Suppressor macrophage (primary cell): ENCODE results near the gene JPH3.
A peak's percentile ranks its signal among the peaks of the same experiment; 100 is the strongest.
"Not testable (repeated sequence)": the region's sequence is repeated elsewhere in the genome, so short reads cannot be mapped to it uniquely, and the experiment has no call there.

Experiments
- DNase-seq, 4 experiments: peaks; one replicate each; pipeline ENCODE4 v3.0.0-alpha.2; 2020 to 2022

Gene JPH3

GRCh38 chr16:87698676-87699199 is 96.4 kb downstream of the JPH3 start:
- DNase-seq, result no peak

GRCh38 chr16:87700406-87701077 is 98.2 kb downstream of the JPH3 start:
- DNase-seq, result no peak

GRCh38 chr16:87701078-87701460 is 98.8 kb downstream of the JPH3 start:
- DNase-seq, result no peak

GRCh38 chr16:87701505-87701921 is 99.2 kb downstream of the JPH3 start:
- no peak for DNase-seq

DNA sequence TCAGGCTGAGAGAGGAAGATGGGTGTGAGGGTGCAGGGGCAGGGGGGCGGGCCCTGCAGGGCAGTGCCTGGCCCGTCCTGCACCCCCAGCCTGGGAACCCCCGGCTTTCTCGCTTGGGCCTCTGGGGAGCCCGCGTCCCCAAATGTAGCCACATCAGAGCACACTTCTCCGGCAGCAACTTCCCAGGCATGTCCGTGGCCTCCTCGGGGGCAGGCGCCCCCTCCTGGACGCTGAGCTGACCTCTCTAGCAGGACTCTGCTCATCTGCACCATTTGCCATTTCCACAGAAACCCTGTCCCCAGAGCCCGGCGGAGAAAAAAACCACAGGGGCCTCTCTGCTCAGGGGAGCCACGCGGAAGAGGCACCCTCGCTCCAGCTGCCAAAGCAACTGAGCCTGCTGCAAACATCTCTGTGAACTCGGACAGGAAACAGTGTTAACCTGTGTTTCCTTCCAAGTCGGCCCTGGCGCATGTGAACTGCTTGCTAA is 100.1 kb downstream of the JPH3 start:
- peak; percentile 24 to 74 (median 52) for DNase-seq

DNA sequence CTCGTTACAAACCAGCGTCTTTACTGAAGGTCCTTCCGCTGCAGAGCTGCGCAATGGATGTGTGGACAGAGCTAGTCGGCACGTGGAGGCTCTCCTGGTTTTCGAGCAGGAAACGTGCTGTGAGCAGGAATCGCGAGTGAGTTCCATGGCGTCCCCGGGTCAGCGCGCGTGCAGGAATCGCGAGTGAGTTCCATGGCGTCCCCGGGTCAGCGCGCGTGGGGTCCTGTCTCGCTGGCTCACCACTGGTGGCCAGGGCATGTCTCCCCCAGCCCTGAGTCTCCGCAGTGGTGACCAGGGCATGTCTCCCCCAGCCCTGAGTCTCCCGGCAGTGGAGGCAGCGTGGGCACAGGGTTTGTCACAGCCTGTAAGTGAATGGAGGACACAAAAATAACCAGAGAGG is 100.8 kb downstream of the JPH3 start:
- no peak for DNase-seq

- no peak for DNase-seq
These were observed 101.6 kb downstream of the JPH3 start for GRCh38 chr16:87703835-87704375.

DNA sequence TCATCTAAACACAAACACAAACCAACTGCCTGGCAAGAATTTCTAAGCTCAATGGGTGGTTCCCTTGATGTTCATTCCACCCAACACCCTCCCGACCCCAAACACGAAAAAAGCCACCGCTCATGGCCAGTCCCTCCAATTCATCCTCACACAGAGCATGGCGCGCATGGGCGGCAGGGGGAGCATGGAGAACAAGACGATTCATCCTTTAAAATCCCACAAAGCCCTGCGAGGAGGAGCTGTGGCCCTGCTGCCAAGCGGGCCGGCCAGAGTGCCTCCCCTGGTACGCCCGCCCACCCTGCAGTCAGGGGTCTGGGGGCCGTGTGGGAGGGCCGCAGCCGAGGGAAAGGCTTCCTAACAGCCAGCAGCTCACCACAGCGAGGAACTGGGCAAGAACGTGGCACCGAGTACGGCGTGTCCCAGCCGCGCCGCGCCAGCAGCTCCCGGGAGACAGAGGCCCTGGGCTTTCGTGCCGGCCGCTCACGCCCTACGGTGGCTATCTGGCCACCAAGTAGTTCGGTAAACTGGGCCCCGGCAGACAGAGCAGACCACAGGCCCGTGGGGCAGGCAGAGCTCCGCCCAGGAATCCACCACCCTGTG is 102.5 kb downstream of the JPH3 start:
- no peak for DNase-seq

DNA sequence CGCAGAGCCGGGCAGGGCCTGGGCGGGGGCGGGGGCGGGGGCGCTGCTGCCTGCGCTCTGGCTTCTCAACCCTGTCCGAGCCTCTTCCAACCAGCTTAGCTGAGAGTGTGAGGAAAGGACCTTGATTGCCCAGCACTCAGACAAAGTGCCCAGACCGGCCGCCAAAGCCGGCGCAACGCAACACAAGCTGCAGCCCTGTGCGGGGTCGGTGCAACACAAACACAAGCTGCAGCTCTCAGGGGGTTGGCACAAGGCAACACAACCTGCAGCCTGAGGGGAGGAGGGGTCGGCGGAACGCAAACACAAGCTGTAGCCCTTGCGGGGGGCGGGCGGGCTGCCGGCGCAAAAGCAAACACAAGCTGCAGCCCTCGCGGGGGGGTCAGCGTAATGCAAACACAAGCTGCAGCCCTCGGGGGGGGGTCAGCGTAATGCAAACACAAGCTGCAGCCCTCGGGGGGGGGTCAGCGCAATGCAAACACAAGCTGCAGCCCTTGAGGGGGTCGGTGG is 103.5 kb downstream of the JPH3 start:
- no peak for DNase-seq

- no peak for DNase-seq
These were observed 104.1 kb downstream of the JPH3 start for GRCh38 chr16:87706278-87707000.

- DNase-seq, result no peak
These were observed 104.8 kb downstream of the JPH3 start for GRCh38 chr16:87707097-87707496.

GRCh38 chr16:87707714-87708580 is 105.6 kb downstream of the JPH3 start:
- DNase-seq, result no peak

- no peak for DNase-seq
These were observed 106.8 kb downstream of the JPH3 start for GRCh38 chr16:87708881-87709638.

DNA sequence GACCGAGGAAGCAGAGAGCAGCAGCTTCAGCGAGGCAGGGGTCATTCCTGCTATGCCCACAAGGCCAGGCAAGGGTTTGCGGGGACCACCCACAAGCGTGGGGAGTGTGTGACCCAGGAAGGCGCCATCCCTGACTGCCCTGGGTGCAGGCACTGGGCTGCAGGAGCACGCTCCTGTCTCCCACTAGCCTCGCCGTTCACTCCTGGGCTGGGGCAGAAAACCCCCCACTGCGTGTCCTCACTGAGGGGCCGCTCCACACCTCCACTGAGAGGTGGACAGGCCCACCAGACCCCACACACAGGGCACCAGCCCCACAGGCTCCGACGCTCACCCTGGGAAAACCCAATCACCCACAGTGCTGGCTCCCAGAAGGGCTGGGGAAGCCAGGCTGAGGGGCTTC is 107.4 kb downstream of the JPH3 start:
- DNase-seq, result no peak

- no peak for DNase-seq
These were observed 108.6 kb downstream of the JPH3 start for GRCh38 chr16:87710887-87711286.

GRCh38 chr16:87712184-87712762 is 110.0 kb downstream of the JPH3 start:
- DNase-seq, result no peak

DNA sequence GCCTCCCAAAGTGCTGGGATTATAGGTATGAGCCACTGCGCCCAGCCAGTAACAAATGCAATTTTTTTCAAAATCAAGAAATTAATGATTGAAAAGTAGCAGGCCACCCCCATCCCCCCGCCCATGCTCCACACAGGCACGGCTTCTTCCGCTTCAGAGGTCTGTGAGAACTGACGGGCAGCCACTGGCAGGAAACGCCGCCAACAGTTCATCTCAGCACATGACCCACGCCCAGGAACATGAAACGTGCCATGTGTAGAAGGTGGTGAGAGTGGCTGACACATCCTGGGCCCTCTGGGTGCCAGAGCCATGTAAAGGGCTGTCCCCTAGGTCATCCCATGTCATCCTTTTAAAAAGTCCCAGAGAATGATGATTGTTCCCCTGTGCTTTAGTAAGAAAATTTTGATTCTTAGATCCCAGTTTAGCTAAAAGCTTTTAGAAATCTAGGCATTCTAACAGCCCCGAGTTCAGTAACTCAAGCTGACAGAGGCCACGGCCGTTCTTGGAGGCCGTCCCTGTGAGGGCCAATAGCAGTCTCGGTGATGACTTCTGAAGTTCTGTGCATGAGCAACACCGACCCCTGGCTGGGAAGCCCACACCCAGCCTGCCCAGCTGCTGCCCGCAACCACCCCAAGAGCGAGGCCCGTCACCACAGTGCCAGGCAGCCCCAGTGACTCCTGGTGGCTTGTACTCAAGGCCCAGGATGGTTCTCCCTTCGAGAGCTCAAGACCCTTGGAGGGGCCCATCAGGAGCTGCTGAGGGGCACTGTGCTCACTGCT is 111.3 kb downstream of the JPH3 start:
- peak; percentile 26 to 51 (median 44) for DNase-seq

GRCh38 chr16:87715231-87715630 is 112.9 kb downstream of the JPH3 start:
- DNase-seq, result no peak

DNA sequence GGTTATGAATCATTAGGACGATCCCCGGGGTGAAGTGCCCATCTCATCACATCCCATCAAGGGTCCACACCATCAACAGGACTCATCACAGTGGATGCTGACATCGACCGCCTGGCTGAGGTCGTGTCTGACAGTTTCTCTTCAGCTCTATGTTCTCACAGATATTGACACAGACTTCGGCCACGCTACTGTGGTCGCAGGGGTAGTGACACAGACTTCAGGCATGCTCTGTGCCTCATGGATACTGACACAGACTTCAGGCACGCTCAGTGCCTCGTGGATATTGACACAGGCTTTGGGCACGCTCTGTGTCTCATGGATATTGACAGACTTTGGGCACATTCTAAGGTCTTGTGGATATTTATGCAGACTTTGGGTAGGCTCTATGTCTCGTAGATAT is 113.3 kb downstream of the JPH3 start:
- no peak for DNase-seq

GRCh38 chr16:87718831-87719230 is 116.5 kb downstream of the JPH3 start:
- not testable (repeated sequence) for DNase-seq
